Right lobe of liver (tissue), 6 donors: ENCODE data around the gene CCDC80. TPM values are rescaled to one million over a fixed set of nuclear protein-coding genes. Genes with fewer than 3 reads are reported as not detected.

Experiments
- ATAC-seq, 4 donors: fragments of 200-7000 bp; cut with Tn5 transposase; one replicate each; pipeline ENCODE4 v1.9.1; 2020; ENCODE audit warnings: mild to moderate bottlenecking in 4 of 4, moderate library complexity in 4 of 4
- DNase-seq, 3 donors: peaks; one replicate each; pipeline ENCODE4 v3.0.0-alpha.2; 2020
- H3K27ac ChIP-seq, 3 donors: fragments of 200-600 bp; one replicate each; pipeline ENCODE4 v1.8.0; 2022
- H3K27me3 ChIP-seq, 2 donors: fragments of 200-600 bp; one replicate each; pipeline ENCODE4 v1.8.0; 2022
- H3K36me3 ChIP-seq, 4 donors: fragments of 200-600 bp; sonication (generic) in 1 of 4; one replicate each; pipeline versions ENCODE4 v1.5.1 to v1.8.0; 2017 to 2022; ENCODE audit warnings: control low read depth in 1 of 4
- H3K4me1 ChIP-seq, 4 donors: fragments of 200-600 bp; sonication (generic) in 1 of 4; one replicate each; pipeline versions ENCODE4 v1.5.1 to v1.8.0; 2017 to 2022; ENCODE audit warnings: control low read depth in 1 of 4
- H3K4me3 ChIP-seq, 3 donors: fragments of 200-600 bp; one replicate each; pipeline ENCODE4 v1.8.0; 2022
- H3K9me3 ChIP-seq, 4 donors: fragments of 200-600 bp; sonication (generic) in 1 of 4; one replicate each; pipeline versions ENCODE4 v1.5.1 to v1.8.0; 2017 to 2022; ENCODE audit warnings: control low read depth in 1 of 4
- CTCF ChIP-seq, 4 donors: fragments of 200-600 bp in 3 of 4; fragments of 450-650 bp in 1 of 4; IDR thresholded peaks; one replicate each; pipeline versions ENCODE4 v1.5.1 to v1.8.0; 2016 to 2022; ENCODE audit warnings: antibody characterized with exemption in 4 of 4, mild to moderate bottlenecking in 2 of 4
- POLR2A ChIP-seq: fragments of 450-650 bp; IDR thresholded peaks from one replicate; pipeline ENCODE4 v1.6.1; 2017; ENCODE audit warnings: antibody characterized with exemption, mild to moderate bottlenecking
- WGBS: methylation state at CpG from one replicate; pipeline ENCODE4 v1.1.6; 2018; ENCODE audit warnings: low coverage, low lambda C conversion rate; ENCODE audit not compliant: insufficient coverage; ENCODE audit errors: missing lambda C conversion rate; 5-methylcytosine and 5-hydroxymethylcytosine counted together
- intact Hi-C, 2 donors: fragments of 100-400 bp; cut with DNase I; formaldehyde crosslinking; loops; one replicate each; pipeline versions ENCODE4 v1.11.2 to v1.14.1; 2022
- total RNA-seq, 6 experiments: library from RNA; depleted of rRNA in 2 of 6; stranded (reverse); fragments of >200 nt in 2 of 6; fragmentation: NEBNext Ultra II Directional in 3 of 6; extraction: Animal tissue kit (Norgen Biotek cat#: 25700) in 3 of 6; gene quantifications; one replicate each; pipeline versions ENCODE4 v1.1.0 to v1.2.4, GENCODE V29; 2016 to 2023
- donor health status: DM: no; HTN: yes; CAD: no.
- donor health status: DM: no; HTN: no; CAD: no.
- donor health status: DM: no; HTN: no; CAD: no.
- donor health status: DM: no; HTN: yes; CAD: no.
- donor health status: DM: no; HTN: yes; CAD: no.

The CCDC80 gene
- total RNA-seq, 6 experiments from 2014 or later, result 0.55 to 5.8 (median 1.3) TPM

GRCh38 chr3:112651071-112651470, 10.1 kb upstream of the CCDC80 start:
- ATAC-seq, result no peak
- H3K36me3 ChIP-seq, result no peaks in the 10 kb centered on the region
- no peak overlapping the region for H3K4me3 ChIP-seq
- no peaks in the 10 kb centered on the region for H3K4me1 ChIP-seq
- TF ChIP-seq CTCF (IDR thresholded peaks at IDR 0.05), result no peak
- TF ChIP-seq POLR2A, result no peak
- H3K27me3 ChIP-seq, result no peaks in the 10 kb centered on the region
- intact Hi-C loops, result no loop called here
- DNase-seq, result no peak
- 95% methylated on average over 3 of the region's 3 CpGs for WGBS
- H3K27ac ChIP-seq, result no peak overlapping the region
- H3K9me3 ChIP-seq, result no peaks in the 10 kb centered on the region

GRCh38 chr3:112650482-112650881, 9.5 kb upstream of the CCDC80 start:
- no peaks in the 10 kb centered on the region for H3K27me3 ChIP-seq
- H3K27ac ChIP-seq, result no peak overlapping the region
- intact Hi-C loops, result no loop called here
- no peaks in the 10 kb centered on the region for H3K4me1 ChIP-seq
- H3K36me3 ChIP-seq, result no peaks in the 10 kb centered on the region
- H3K9me3 ChIP-seq, result no peaks in the 10 kb centered on the region
- TF ChIP-seq CTCF (IDR thresholded peaks at IDR 0.05), result no peak
- TF ChIP-seq POLR2A, result no peak
- no peak overlapping the region for H3K4me3 ChIP-seq
- WGBS, result 64% methylated on average over 3 of the region's 3 CpGs
- no peak for ATAC-seq
- no peak for DNase-seq

GRCh38 chr3:112649478-112649735, 8.5 kb upstream of the CCDC80 start:
- Histone ChIP-seq H3K27ac (no peak overlapping the region), H3K4me3 (no peak overlapping the region), H3K4me1 (no peaks in the 10 kb centered on the region), H3K36me3 (no peaks in the 10 kb centered on the region), H3K9me3 (no peaks in the 10 kb centered on the region), H3K27me3 (no peaks in the 10 kb centered on the region)
- WGBS, result 40% methylated on average over 1 of the region's 1 CpG
- no peak for DNase-seq
- TF ChIP-seq POLR2A (no peak), CTCF (IDR thresholded peaks at IDR 0.05) (no peak)
- intact Hi-C loops, result loop anchor here (10.0 kb wide), 1 partner anchor 335 kb away; no protein-coding TSS in a partner anchor
- ATAC-seq, result no peak

- Histone ChIP-seq H3K9me3 (no peaks in the 10 kb centered on the region), H3K27me3 (no peaks in the 10 kb centered on the region), H3K36me3 (no peaks in the 10 kb centered on the region), H3K27ac (no peak overlapping the region), H3K4me3 (no peak overlapping the region), H3K4me1 (no peaks in the 10 kb centered on the region)
- no peak for DNase-seq
- ATAC-seq, result no peak
- intact Hi-C loops, result loop anchor here (10.0 kb wide), 1 partner anchor 338 kb away; no protein-coding TSS in a partner anchor
- WGBS, result 32% methylated on average over 5 of the region's 5 CpGs
- TF ChIP-seq CTCF (IDR thresholded peaks at IDR 0.05), result no peak
- no peak for TF ChIP-seq POLR2A
Measured at GRCh38 chr3:112647122-112647521, 6.2 kb upstream of the CCDC80 start.

- no peak overlapping the region for H3K27ac ChIP-seq
- H3K4me3 ChIP-seq, result no peak overlapping the region
- H3K4me1 ChIP-seq, result no peaks in the 10 kb centered on the region
- no peak for TF ChIP-seq POLR2A
- TF ChIP-seq CTCF (IDR thresholded peaks at IDR 0.05), result no peak
- no peaks in the 10 kb centered on the region for H3K27me3 ChIP-seq
- ATAC-seq (no peak), DNase-seq (no peak)
- intact Hi-C loops, result loop anchor here (10.0 kb wide), 1 partner anchor 338 kb away; no protein-coding TSS in a partner anchor
- no peaks in the 10 kb centered on the region for H3K36me3 ChIP-seq
- 32% methylated on average over 7 of the region's 7 CpGs for WGBS
- H3K9me3 ChIP-seq, result no peaks in the 10 kb centered on the region
Measured at GRCh38 chr3:112646623-112647022, 5.7 kb upstream of the CCDC80 start.
